ENCODE measurements around the gene CYP46A1. TPM values are rescaled to one million over a fixed set of nuclear protein-coding genes. Genes with fewer than 3 reads are reported as not detected.

The CYP46A1 gene
- polyA plus RNA-seq, 2 donors = 0.16 to 0.20 TPM

GRCh38 chr14:99724196-99724891, 40.2 kb downstream of the CYP46A1 start:
- Histone ChIP-seq H3K27ac (ENCODE audit: low read depth in 2 of 2, low read length in 1 of 2) (no peak overlapping the region), H3K9me3 (ENCODE audit: control insufficient read depth in 2 of 2, insufficient read depth in 1 of 2, low read depth in 1 of 2, low read length in 1 of 2) (no peaks in the 10 kb centered on the region), H3K4me3 (ENCODE audit: low read depth in 1 of 2, low read length in 2 of 2) (no peak overlapping the region), H3K27me3 (ENCODE audit: control insufficient read depth in 1 of 2, insufficient read depth in 2 of 2, low read length in 2 of 2) (no peaks in the 10 kb centered on the region), H3K36me3 (ENCODE audit: control insufficient read depth in 2 of 2, insufficient read depth in 2 of 2, low read length in 1 of 2) (no peaks in the 10 kb centered on the region), H3K4me1 (ENCODE audit: control insufficient read depth in 2 of 2, insufficient read depth in 2 of 2, low read length in 1 of 2) (no peaks in the 10 kb centered on the region)
- 65 to 71% methylated on average over 5 of the region's 5 CpGs for WGBS, 2 donors

- H3K4me3 ChIP-seq (ENCODE audit: low read depth in 1 of 2, low read length in 2 of 2) = no peak overlapping the region
These were observed 41.1 kb downstream of the CYP46A1 start for GRCh38 chr14:99724939-99725773.

GRCh38 chr14:99725774-99726537, 41.9 kb downstream of the CYP46A1 start:
- no peak overlapping the region for H3K4me3 ChIP-seq (ENCODE audit: low read depth in 1 of 2, low read length in 2 of 2)
- no peaks in the 10 kb centered on the region for H3K9me3 ChIP-seq (ENCODE audit: control insufficient read depth in 2 of 2, insufficient read depth in 1 of 2, low read depth in 1 of 2, low read length in 1 of 2)
- H3K36me3 ChIP-seq (ENCODE audit: control insufficient read depth in 2 of 2, insufficient read depth in 2 of 2, low read length in 1 of 2) = no peaks in the 10 kb centered on the region
- WGBS, 2 donors = 58 to 60% methylated on average over 18 of the region's 18 CpGs
- no peaks in the 10 kb centered on the region for H3K4me1 ChIP-seq (ENCODE audit: control insufficient read depth in 2 of 2, insufficient read depth in 2 of 2, low read length in 1 of 2)
- H3K27ac ChIP-seq (ENCODE audit: low read depth in 2 of 2, low read length in 1 of 2) = no peak overlapping the region
- H3K27me3 ChIP-seq (ENCODE audit: control insufficient read depth in 1 of 2, insufficient read depth in 2 of 2, low read length in 2 of 2) = no peaks in the 10 kb centered on the region

More at GRCh38 chr14:99724939-99725773, 41.1 kb downstream of the CYP46A1 start:
- 94% methylated on average over 15 of the region's 15 CpGs for WGBS, 2 donors
- Histone ChIP-seq H3K4me1 (ENCODE audit: control insufficient read depth in 2 of 2, insufficient read depth in 2 of 2, low read length in 1 of 2) (no peaks in the 10 kb centered on the region), H3K27me3 (ENCODE audit: control insufficient read depth in 1 of 2, insufficient read depth in 2 of 2, low read length in 2 of 2) (no peaks in the 10 kb centered on the region), H3K9me3 (ENCODE audit: control insufficient read depth in 2 of 2, insufficient read depth in 1 of 2, low read depth in 1 of 2, low read length in 1 of 2) (no peaks in the 10 kb centered on the region), H3K27ac (ENCODE audit: low read depth in 2 of 2, low read length in 1 of 2) (no peak overlapping the region), H3K36me3 (ENCODE audit: control insufficient read depth in 2 of 2, insufficient read depth in 2 of 2, low read length in 1 of 2) (no peaks in the 10 kb centered on the region)

GRCh38 chr14:99726538-99727095, 42.5 kb downstream of the CYP46A1 start:
- Histone ChIP-seq H3K27me3 (ENCODE audit: control insufficient read depth in 1 of 2, insufficient read depth in 2 of 2, low read length in 2 of 2) (no peaks in the 10 kb centered on the region), H3K4me3 (ENCODE audit: low read depth in 1 of 2, low read length in 2 of 2) (peak overlapping the region in 1 of 2 donors; percentile 3), H3K27ac (ENCODE audit: low read depth in 2 of 2, low read length in 1 of 2) (no peak overlapping the region), H3K4me1 (ENCODE audit: control insufficient read depth in 2 of 2, insufficient read depth in 2 of 2, low read length in 1 of 2) (no peaks in the 10 kb centered on the region), H3K36me3 (ENCODE audit: control insufficient read depth in 2 of 2, insufficient read depth in 2 of 2, low read length in 1 of 2) (no peaks in the 10 kb centered on the region), H3K9me3 (ENCODE audit: control insufficient read depth in 2 of 2, insufficient read depth in 1 of 2, low read depth in 1 of 2, low read length in 1 of 2) (no peaks in the 10 kb centered on the region)
- 76 to 86% methylated on average over 25 to 26 of the region's 26 CpGs for WGBS, 2 donors

GRCh38 chr14:99727096-99727870, 43.2 kb downstream of the CYP46A1 start:
- Histone ChIP-seq H3K36me3 (ENCODE audit: control insufficient read depth in 2 of 2, insufficient read depth in 2 of 2, low read length in 1 of 2) (no peaks in the 10 kb centered on the region), H3K4me1 (ENCODE audit: control insufficient read depth in 2 of 2, insufficient read depth in 2 of 2, low read length in 1 of 2) (no peaks in the 10 kb centered on the region), H3K27me3 (ENCODE audit: control insufficient read depth in 1 of 2, insufficient read depth in 2 of 2, low read length in 2 of 2) (no peaks in the 10 kb centered on the region), H3K4me3 (ENCODE audit: low read depth in 1 of 2, low read length in 2 of 2) (peak overlapping the region in 1 of 2 donors; percentile 3), H3K9me3 (ENCODE audit: control insufficient read depth in 2 of 2, insufficient read depth in 1 of 2, low read depth in 1 of 2, low read length in 1 of 2) (no peaks in the 10 kb centered on the region), H3K27ac (ENCODE audit: low read depth in 2 of 2, low read length in 1 of 2) (no peak overlapping the region)
- WGBS, 2 donors = 78 to 79% methylated on average over 25 of the region's 25 CpGs

DNA sequence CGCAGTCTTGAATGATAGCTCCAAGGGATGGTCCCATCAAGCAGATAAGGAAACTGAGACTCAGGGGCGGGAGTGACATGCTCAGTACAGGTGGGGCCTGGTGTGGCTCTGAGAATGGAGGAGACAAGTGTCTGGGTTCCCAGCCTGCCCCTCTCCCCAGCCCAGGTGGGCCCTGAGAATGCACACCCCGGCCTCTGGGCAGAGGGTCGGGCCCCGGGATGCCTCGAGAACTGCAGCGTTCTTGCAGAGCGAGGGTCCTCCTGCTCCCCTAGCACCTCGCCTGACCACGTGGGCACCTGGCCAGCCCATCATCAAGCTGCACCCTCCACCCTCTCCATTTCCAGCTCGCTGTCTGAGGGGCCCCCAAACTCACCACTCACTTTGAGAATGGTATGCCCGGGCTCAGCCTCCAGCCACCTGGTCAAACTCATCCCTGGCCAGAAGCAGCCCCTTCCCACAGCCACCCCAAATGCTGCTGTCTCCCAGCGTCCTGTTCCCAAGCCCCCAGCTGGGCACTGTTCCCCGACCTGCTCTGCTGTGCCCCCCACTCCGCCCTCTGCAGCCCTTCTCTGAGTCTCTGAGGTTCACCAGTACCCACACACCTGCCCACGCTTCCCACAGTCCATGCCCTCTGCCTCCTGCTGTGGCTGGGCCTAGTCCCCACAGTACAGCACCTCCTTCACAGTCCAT, 44.3 kb downstream of the CYP46A1 start:
- Histone ChIP-seq H3K36me3 (ENCODE audit: control insufficient read depth in 2 of 2, insufficient read depth in 2 of 2, low read length in 1 of 2) (no peaks in the 10 kb centered on the region), H3K4me1 (ENCODE audit: control insufficient read depth in 2 of 2, insufficient read depth in 2 of 2, low read length in 1 of 2) (peaks cover 0 to 2% of the 10 kb centered on the region in 2 donors), H3K27me3 (ENCODE audit: control insufficient read depth in 1 of 2, insufficient read depth in 2 of 2, low read length in 2 of 2) (no peaks in the 10 kb centered on the region), H3K9me3 (ENCODE audit: control insufficient read depth in 2 of 2, insufficient read depth in 1 of 2, low read depth in 1 of 2, low read length in 1 of 2) (no peaks in the 10 kb centered on the region), H3K27ac (ENCODE audit: low read depth in 2 of 2, low read length in 1 of 2) (no peak overlapping the region), H3K4me3 (ENCODE audit: low read depth in 1 of 2, low read length in 2 of 2) (no peak overlapping the region)
- 85 to 86% methylated on average over 16 of the region's 16 CpGs for WGBS, 2 donors

GRCh38 chr14:99728981-99729451, 44.9 kb downstream of the CYP46A1 start:
- 66 to 70% methylated on average over 4 of the region's 4 CpGs for WGBS, 2 donors
- Histone ChIP-seq H3K4me3 (ENCODE audit: low read depth in 1 of 2, low read length in 2 of 2) (no peak overlapping the region), H3K27ac (ENCODE audit: low read depth in 2 of 2, low read length in 1 of 2) (no peak overlapping the region), H3K36me3 (ENCODE audit: control insufficient read depth in 2 of 2, insufficient read depth in 2 of 2, low read length in 1 of 2) (no peaks in the 10 kb centered on the region), H3K9me3 (ENCODE audit: control insufficient read depth in 2 of 2, insufficient read depth in 1 of 2, low read depth in 1 of 2, low read length in 1 of 2) (no peaks in the 10 kb centered on the region), H3K27me3 (ENCODE audit: control insufficient read depth in 1 of 2, insufficient read depth in 2 of 2, low read length in 2 of 2) (no peaks in the 10 kb centered on the region), H3K4me1 (ENCODE audit: control insufficient read depth in 2 of 2, insufficient read depth in 2 of 2, low read length in 1 of 2) (peaks cover 0 to 5% of the 10 kb centered on the region in 2 donors)

DNA sequence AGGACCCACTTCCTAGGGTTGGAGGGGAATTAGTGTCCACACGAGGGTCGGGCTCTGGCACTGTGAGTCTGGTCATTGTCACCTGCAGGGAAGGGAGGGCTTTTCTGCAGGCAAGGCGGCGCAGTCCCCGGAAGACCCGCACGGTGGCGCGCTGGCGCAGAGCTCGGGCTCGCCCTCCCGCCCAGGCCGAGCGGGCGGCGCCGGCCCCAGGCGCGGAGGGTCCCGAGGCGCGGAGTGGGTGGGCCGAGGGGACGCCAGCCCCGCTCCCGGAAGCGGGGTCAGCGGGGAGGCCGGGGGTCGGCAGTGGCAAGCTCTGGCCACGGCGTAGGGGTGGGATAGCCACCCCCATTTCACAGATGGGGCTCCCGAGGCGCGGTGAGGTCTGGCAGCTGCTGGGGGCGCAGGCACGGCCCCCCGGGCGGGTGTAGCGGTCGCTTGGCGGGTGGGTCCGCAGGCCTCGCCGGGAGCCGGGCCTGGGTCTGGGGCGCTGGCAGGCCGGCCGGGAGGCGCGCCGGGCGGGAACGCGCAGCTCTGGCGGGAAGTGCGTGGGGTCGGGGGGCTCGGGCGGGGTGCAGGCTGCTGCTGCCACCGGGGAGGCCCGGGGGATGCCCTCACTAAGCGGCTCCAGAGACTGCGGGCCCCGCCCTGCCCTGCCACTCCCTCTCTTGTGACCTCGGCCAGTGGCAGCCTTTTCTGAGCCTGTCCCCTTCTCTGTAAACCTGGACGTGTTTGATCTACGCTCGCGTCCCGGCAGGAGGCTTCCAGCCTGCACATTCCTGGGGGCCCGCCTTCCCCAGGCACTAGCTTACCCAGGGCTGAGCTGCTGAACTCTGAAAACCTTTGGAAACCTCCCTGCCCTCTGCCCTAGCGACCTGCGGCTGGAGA, 46.1 kb downstream of the CYP46A1 start:
- whole genome bisulfite sequencing, 2 donors = 4 to 5% methylated on average over 65 to 75 of the region's 75 CpGs
- Histone ChIP-seq H3K9me3 (ENCODE audit: control insufficient read depth in 2 of 2, insufficient read depth in 1 of 2, low read depth in 1 of 2, low read length in 1 of 2) (no peaks in the 10 kb centered on the region), H3K27me3 (ENCODE audit: control insufficient read depth in 1 of 2, insufficient read depth in 2 of 2, low read length in 2 of 2) (no peaks in the 10 kb centered on the region), H3K4me1 (ENCODE audit: control insufficient read depth in 2 of 2, insufficient read depth in 2 of 2, low read length in 1 of 2) (peaks cover 0 to 5% of the 10 kb centered on the region in 2 donors), H3K4me3 (ENCODE audit: low read depth in 1 of 2, low read length in 2 of 2) (peak overlapping the region; percentile 25 to 43), H3K36me3 (ENCODE audit: control insufficient read depth in 2 of 2, insufficient read depth in 2 of 2, low read length in 1 of 2) (no peaks in the 10 kb centered on the region), H3K27ac (ENCODE audit: low read depth in 2 of 2, low read length in 1 of 2) (no peak overlapping the region)

Measured in esophagus (tissue), 2 donors.